ENCODE measurements around the gene MEX3C. TPM values are rescaled to one million over a fixed set of nuclear protein-coding genes. Genes with fewer than 3 reads are reported as not detected.

The MEX3C gene
- total RNA-seq, 1 donor from 2014 or later, result 57.4 TPM

GRCh38 chr18:51185075-51185474 lies 12.4 kb downstream of the MEX3C start:
- no peak overlapping the region for H3K27ac Mint-ChIP-seq

GRCh38 chr18:51184091-51184457 lies 13.4 kb downstream of the MEX3C start:
- ATAC-seq (ENCODE audit: low read depth) (no peak), DNase-seq (no peak)
- CTCF ChIA-PET, result no interaction called here
- Mint-ChIP-seq H3K4me1 (peaks cover 79% of the 10 kb centered on the region), H3K27ac (no peak overlapping the region), H3K4me3 (no peak overlapping the region), H3K36me3 (ENCODE audit: low read depth) (peaks cover 33% of the 10 kb centered on the region), H3K9me3 (no peaks in the 10 kb centered on the region), H3K27me3 (no peaks in the 10 kb centered on the region)
- POLR2A ChIA-PET, result no interaction called here
- intact Hi-C loops (cut with micrococcal nuclease), result no loop called here
- no peak for TF ChIP-seq CTCF (IDR thresholded peaks at IDR 0.05)

More at GRCh38 chr18:51185075-51185474, 12.4 kb downstream of the MEX3C start:
- no peaks in the 10 kb centered on the region for H3K27me3 Mint-ChIP-seq
- intact Hi-C loops (cut with micrococcal nuclease), result no loop called here
- H3K4me3 Mint-ChIP-seq, result no peak overlapping the region
- H3K36me3 Mint-ChIP-seq (ENCODE audit: low read depth), result peaks cover 33% of the 10 kb centered on the region
- DNase-seq, result no peak
- POLR2A ChIA-PET, result no interaction called here
- no peak for ATAC-seq (ENCODE audit: low read depth)
- no peaks in the 10 kb centered on the region for H3K9me3 Mint-ChIP-seq
- CTCF ChIA-PET, result interaction anchor here (2.7 kb wide), 1 partner anchor 11 kb away, joined by 8 read pairs; the partner anchor contains the start of gene MEX3C
- H3K4me1 Mint-ChIP-seq, result peaks cover 77% of the 10 kb centered on the region
- TF ChIP-seq CTCF (IDR thresholded peaks at IDR 0.05), result no peak

- peaks cover 32% of the 10 kb centered on the region for H3K36me3 Mint-ChIP-seq (ENCODE audit: low read depth)
- ChIA-PET CTCF (no interaction called here), POLR2A (no interaction called here)
- H3K27me3 Mint-ChIP-seq, result no peaks in the 10 kb centered on the region
- H3K9me3 Mint-ChIP-seq, result no peaks in the 10 kb centered on the region
- ATAC-seq (ENCODE audit: low read depth) (no peak), DNase-seq (no peak)
- intact Hi-C loops (cut with micrococcal nuclease), result no loop called here
- TF ChIP-seq CTCF (IDR thresholded peaks at IDR 0.05), result no peak
- no peak overlapping the region for H3K27ac Mint-ChIP-seq
- no peak overlapping the region for H3K4me3 Mint-ChIP-seq
- H3K4me1 Mint-ChIP-seq, result peaks cover 75% of the 10 kb centered on the region
Measured at GRCh38 chr18:51183372-51184090, 13.9 kb downstream of the MEX3C start.

- TF ChIP-seq CTCF (IDR thresholded peaks at IDR 0.05), result no peak
- intact Hi-C loops (cut with micrococcal nuclease), result loop anchor here (1.0 kb wide), 1 partner anchor 7 kb away; no protein-coding TSS in a partner anchor
- no peaks in the 10 kb centered on the region for H3K9me3 Mint-ChIP-seq
- peaks cover 35% of the 10 kb centered on the region for H3K36me3 Mint-ChIP-seq (ENCODE audit: low read depth)
- H3K4me1 Mint-ChIP-seq, result peaks cover 72% of the 10 kb centered on the region
- DNase-seq, result no peak
- POLR2A ChIA-PET, result no interaction called here
- ATAC-seq (ENCODE audit: low read depth), result no peak
- CTCF ChIA-PET, result no interaction called here
- H3K4me3 Mint-ChIP-seq, result no peak overlapping the region
- no peak overlapping the region for H3K27ac Mint-ChIP-seq
- H3K27me3 Mint-ChIP-seq, result no peaks in the 10 kb centered on the region
Measured at GRCh38 chr18:51182824-51183223, 14.7 kb downstream of the MEX3C start.

- DNase-seq, result no peak
- intact Hi-C loops (cut with micrococcal nuclease), result loop anchor here (1.0 to 2.0 kb wide), 2 partner anchors 17 to 25 kb away; partner anchors contain the start of gene MEX3C
- peak overlapping the region; percentile 68 for H3K27ac Mint-ChIP-seq
- no peak for ATAC-seq (ENCODE audit: low read depth)
- POLR2A ChIA-PET, result interaction anchor here (1.3 to 1.6 kb wide), 2 partner anchors 18 to 25 kb away, joined by 4 to 15 read pairs; partner anchors contain the start of gene MEX3C
- H3K36me3 Mint-ChIP-seq (ENCODE audit: low read depth), result peaks cover 22% of the 10 kb centered on the region
- peaks cover 43% of the 10 kb centered on the region for H3K4me1 Mint-ChIP-seq
- H3K27me3 Mint-ChIP-seq, result no peaks in the 10 kb centered on the region
- peak overlapping the region; percentile 17 for H3K4me3 Mint-ChIP-seq
- no peaks in the 10 kb centered on the region for H3K9me3 Mint-ChIP-seq
- CTCF ChIA-PET, result interaction anchor here (1.0 kb wide), 1 partner anchor 18 kb away, joined by 3 read pairs; no protein-coding TSS in a partner anchor
- no peak for TF ChIP-seq CTCF (IDR thresholded peaks at IDR 0.05)
Measured at GRCh38 chr18:51171625-51172259, 25.7 kb downstream of the MEX3C start.
